Astrocyte (in vitro differentiated cells and primary cell): ENCODE measurements around the gene BTBD18. TPM values are rescaled to one million over a fixed set of nuclear protein-coding genes. Genes with fewer than 3 reads are reported as not detected.

Source experiments
- DNase-seq: peaks from one replicate; pipeline ENCODE4 v3.0.0-alpha.2; 2010; ENCODE audit warnings: low read depth
- FAIRE-seq: peaks from 2 replicates; lab custom pipeline; 2011; peaks lifted over from hg19 to GRCh38; lab: Jason Lieb, UNC
- H2AFZ ChIP-seq: 2 replicates; pipeline ENCODE4 v1.6.0; 2012; ENCODE audit warnings: low read depth, low read length, inconsistent platforms
- H3K27ac ChIP-seq: 2 replicates; pipeline ENCODE4 v1.5.1; 2011; ENCODE audit warnings: low read depth, low read length, inconsistent platforms
- H3K27me3 ChIP-seq: 2 replicates; pipeline ENCODE4 v1.6.0; 2011; ENCODE audit warnings: low read length, inconsistent platforms; ENCODE audit not compliant: insufficient read depth
- H3K36me3 ChIP-seq: 2 replicates; pipeline ENCODE4 v1.5.1; 2011; ENCODE audit warnings: low read length, inconsistent platforms; ENCODE audit not compliant: insufficient read depth
- H3K4me1 ChIP-seq: 2 replicates; pipeline ENCODE4 v1.5.1; 2011; ENCODE audit warnings: low read length, inconsistent platforms; ENCODE audit not compliant: insufficient read depth
- H3K4me2 ChIP-seq: 2 replicates; pipeline ENCODE4 v1.6.0; 2012; ENCODE audit warnings: low read length, inconsistent platforms
- H3K4me3 ChIP-seq: 2 replicates; pipeline ENCODE4 v1.5.1; 2011; ENCODE audit warnings: low read depth, mild to moderate bottlenecking, low read length, inconsistent platforms; ENCODE audit not compliant: insufficient read depth
- H3K79me2 ChIP-seq: 2 replicates; pipeline ENCODE4 v1.6.0; 2012; ENCODE audit warnings: mild to moderate bottlenecking, low read length, inconsistent platforms; ENCODE audit not compliant: insufficient read depth
- H3K9ac ChIP-seq: 2 replicates; pipeline ENCODE4 v1.6.0; 2012; ENCODE audit warnings: mild to moderate bottlenecking, low read length, inconsistent platforms
- H3K9me3 ChIP-seq: 2 replicates; pipeline ENCODE4 v1.5.1; 2012; ENCODE audit warnings: low read depth, mild to moderate bottlenecking, low read length, inconsistent platforms; ENCODE audit not compliant: insufficient read depth
- H4K20me1 ChIP-seq: 2 replicates; pipeline ENCODE4 v1.6.0; 2012; ENCODE audit warnings: low read length, inconsistent platforms; ENCODE audit not compliant: insufficient read depth
- H3K27ac Mint-ChIP-seq: one replicate; pipeline ENCODE4 v1.8.0; 2021; ENCODE audit warnings: mild to moderate bottlenecking, mixed read lengths; ENCODE audit not compliant: unreplicated experiment
- H3K27me3 Mint-ChIP-seq: one replicate; pipeline ENCODE4 v1.8.0; 2021; ENCODE audit warnings: low read depth, mixed read lengths; ENCODE audit not compliant: unreplicated experiment
- H3K36me3 Mint-ChIP-seq: one replicate; pipeline ENCODE4 v1.8.0; 2021; ENCODE audit warnings: low read depth, mixed read lengths; ENCODE audit not compliant: unreplicated experiment
- H3K4me1 Mint-ChIP-seq: one replicate; pipeline ENCODE4 v1.8.0; 2021; ENCODE audit warnings: low read depth, mixed read lengths; ENCODE audit not compliant: unreplicated experiment
- H3K4me3 Mint-ChIP-seq: one replicate; pipeline ENCODE4 v1.8.0; 2021; ENCODE audit warnings: mild to moderate bottlenecking, moderate library complexity, mixed read lengths; ENCODE audit not compliant: unreplicated experiment
- H3K9me3 Mint-ChIP-seq: one replicate; pipeline ENCODE4 v1.8.0; 2021; ENCODE audit warnings: mild to moderate bottlenecking, mixed read lengths; ENCODE audit not compliant: unreplicated experiment
- CTCF ChIP-seq: IDR thresholded peaks from 2 replicates; pipeline ENCODE4 v1.5.1; 2011; ENCODE audit warnings: low read depth, mild to moderate bottlenecking, inconsistent platforms, low read length, moderate library complexity; ENCODE audit not compliant: insufficient read depth
- EZH2 ChIP-seq: IDR thresholded peaks from 2 replicates; pipeline ENCODE4 v1.6.1; 2012; ENCODE audit warnings: mild to moderate bottlenecking, low read length, inconsistent platforms; ENCODE audit not compliant: insufficient read depth
- total RNA-seq: library from RNA; stranded (reverse); gene quantifications from 2 replicates; pipeline ENCODE4 v1.2.1, GENCODE V29; 2021

The BTBD18 gene
- total RNA-seq, 1 donor from 2014 or later: not detected

- Mint-ChIP-seq H3K4me3 (no peak overlapping the region), H3K9me3 (no peaks in the 10 kb centered on the region), H3K27ac (no peak overlapping the region), H3K27me3 (no peaks in the 10 kb centered on the region), H3K4me1 (no peaks in the 10 kb centered on the region), H3K36me3 (peaks cover 30% of the 10 kb centered on the region)
- no peak for FAIRE-seq
- Histone ChIP-seq H3K9me3 (no peaks in the 10 kb centered on the region), H3K4me2 (no peak overlapping the region), H3K4me1 (no peaks in the 10 kb centered on the region), H3K27ac (no peak overlapping the region), H3K27me3 (no peaks in the 10 kb centered on the region), H3K9ac (no peak overlapping the region), H3K4me3 (no peak overlapping the region), H2AFZ (no peak overlapping the region), H3K79me2 (no peaks in the 10 kb centered on the region), H3K36me3 (peaks cover 68% of the 10 kb centered on the region), H4K20me1 (peaks cover 23% of the 10 kb centered on the region)
- no peak for TF ChIP-seq CTCF
- TF ChIP-seq EZH2: no peak
- no peak for DNase-seq
Measured at GRCh38 chr11:57699813-57700212, 51.8 kb downstream of the BTBD18 start.

- TF ChIP-seq CTCF (no peak), EZH2 (no peak)
- H3K9ac ChIP-seq: no peak overlapping the region
- H3K79me2 ChIP-seq: no peaks in the 10 kb centered on the region
- peaks cover 18% of the 10 kb centered on the region for H4K20me1 ChIP-seq
- no peak overlapping the region for H3K27ac ChIP-seq
- H3K4me3 ChIP-seq: no peak overlapping the region
- H3K4me2 ChIP-seq: no peak overlapping the region
- no peaks in the 10 kb centered on the region for H3K27me3 Mint-ChIP-seq
- H3K4me3 Mint-ChIP-seq: no peak overlapping the region
- no peak overlapping the region for H2AFZ ChIP-seq
- H3K9me3 Mint-ChIP-seq: no peaks in the 10 kb centered on the region
- no peaks in the 10 kb centered on the region for H3K4me1 Mint-ChIP-seq
- no peak overlapping the region for H3K27ac Mint-ChIP-seq
- DNase-seq (no peak), FAIRE-seq (no peak)
- no peaks in the 10 kb centered on the region for H3K27me3 ChIP-seq
- no peaks in the 10 kb centered on the region for H3K4me1 ChIP-seq
- peaks cover 60% of the 10 kb centered on the region for H3K36me3 ChIP-seq
- H3K36me3 Mint-ChIP-seq: peaks cover 28% of the 10 kb centered on the region
- no peaks in the 10 kb centered on the region for H3K9me3 ChIP-seq
Measured at GRCh38 chr11:57698843-57699365, 52.7 kb downstream of the BTBD18 start.

Other genes starting within 250 kb of the BTBD18 start
- gene SLC43A1, start 236.1 kb downstream of the BTBD18 start, total RNA-seq: 3.5 and 4.5 TPM in 2 replicates
- gene TIMM10, start 221.1 kb downstream of the BTBD18 start, total RNA-seq: 56.1 and 60.3 TPM in 2 replicates
- gene SMTNL1, start 214.2 kb downstream of the BTBD18 start, total RNA-seq: not detected in 2 replicates
- 159 and 182 TPM in 2 replicates for gene UBE2L6, start 184.1 kb downstream of the BTBD18 start, total RNA-seq
- 62.5 and 92.1 TPM in 2 replicates for gene SERPING1, start 154.1 kb downstream of the BTBD18 start, total RNA-seq
- gene YPEL4, start 101.9 kb downstream of the BTBD18 start, total RNA-seq: 0.09 and 0.62 TPM in 2 replicates
- gene CLP1, start 94.1 kb downstream of the BTBD18 start, total RNA-seq: 19.1 and 21.4 TPM in 2 replicates
- gene ZDHHC5, start 83.7 kb downstream of the BTBD18 start, total RNA-seq: 89.8 and 94.7 TPM in 2 replicates
- gene MED19, start 39.6 kb downstream of the BTBD18 start, total RNA-seq: 21.6 and 23.5 TPM in 2 replicates
- gene TMX2, start 39.2 kb downstream of the BTBD18 start, total RNA-seq: 88.0 and 91.5 TPM in 2 replicates
- gene SELENOH, start 10.3 kb downstream of the BTBD18 start, total RNA-seq: 94.3 and 123 TPM in 2 replicates
- 235 and 243 TPM in 2 replicates for gene CTNND1, start 10.0 kb upstream of the BTBD18 start, total RNA-seq